ENCODE results near the gene ABR. TPM values are rescaled to one million over a fixed set of nuclear protein-coding genes. Genes with fewer than 3 reads are reported as not detected.

Gene ABR
- total RNA-seq, 2 donors from 2014 or later: 80.7 to 82.7 TPM

- peaks cover 3 to 7% of the 10 kb centered on the region in 2 donors for H3K36me3 ChIP-seq
- H3K9me3 ChIP-seq: no peaks in the 10 kb centered on the region
- 11% methylated on average over 23 of the region's 23 CpGs for WGBS
- DNase-seq (ENCODE audit: low spot score): peak; percentile 77
- peak overlapping the region in 1 of 2 donors; percentile 10 for H3K4me3 ChIP-seq
- H3K27ac ChIP-seq: peak overlapping the region; percentile 63 to 68
- TF ChIP-seq POLR2AphosphoS5 (IDR thresholded peaks at IDR 0.05) (peak; percentile 66), POLR2A (IDR thresholded peaks at IDR 0.05) (no peak)
- H3K27me3 ChIP-seq (replicated peaks; ENCODE audit: insufficient read depth): no peaks in the 10 kb centered on the region
- H3K4me1 ChIP-seq (replicated peaks): peaks cover 30% of the 10 kb centered on the region
- intact Hi-C loops (cut with DNase I): loop anchor here (5.0 kb wide), 1 partner anchor 52 kb away; no protein-coding TSS in a partner anchor
Measured at GRCh38 chr17:1005361-1005946, 174.3 kb downstream of the ABR start.

- Histone ChIP-seq H3K36me3 (peaks cover 3 to 7% of the 10 kb centered on the region in 2 donors), H3K27ac (peak overlapping the region; percentile 63 to 68), H3K27me3 (replicated peaks; ENCODE audit: insufficient read depth) (no peaks in the 10 kb centered on the region), H3K9me3 (no peaks in the 10 kb centered on the region), H3K4me1 (replicated peaks) (peaks cover 30% of the 10 kb centered on the region), H3K4me3 (no peak overlapping the region)
- intact Hi-C loops (cut with DNase I): loop anchor here (5.0 kb wide), 2 partner anchors 42 to 52 kb away; no protein-coding TSS in a partner anchor
- DNase-seq (ENCODE audit: low spot score): no peak
- no peak for TF ChIP-seq CTCF (IDR thresholded peaks at IDR 0.05)
- TF ChIP-seq POLR2A (IDR thresholded peaks at IDR 0.05): no peak
- no peak for TF ChIP-seq POLR2AphosphoS5 (IDR thresholded peaks at IDR 0.05)
- 62% methylated on average over 12 of the region's 13 CpGs for WGBS
Measured at GRCh38 chr17:1004769-1005295, 174.9 kb downstream of the ABR start.

- intact Hi-C loops (cut with DNase I): loop anchor here (5.0 kb wide), 1 partner anchor 43 kb away; no protein-coding TSS in a partner anchor
Measured at GRCh38 chr17:1003972-1004768, 175.6 kb downstream of the ABR start.

GRCh38 chr17:1003633-1003971 is 176.2 kb downstream of the ABR start:
- Histone ChIP-seq H3K4me1 (replicated peaks) (peaks cover 30% of the 10 kb centered on the region), H3K4me3 (no peak overlapping the region), H3K27ac (peak overlapping the region in 1 of 2 donors; percentile 68), H3K9me3 (no peaks in the 10 kb centered on the region), H3K27me3 (replicated peaks; ENCODE audit: insufficient read depth) (no peaks in the 10 kb centered on the region), H3K36me3 (peaks cover 0 to 7% of the 10 kb centered on the region in 2 donors)
- DNase-seq (ENCODE audit: low spot score): no peak
- TF ChIP-seq CTCF (IDR thresholded peaks at IDR 0.05): no peak
- no peak for TF ChIP-seq POLR2A (IDR thresholded peaks at IDR 0.05)
- no peak for TF ChIP-seq POLR2AphosphoS5 (IDR thresholded peaks at IDR 0.05)
- intact Hi-C loops (cut with DNase I): loop anchor here (5.0 kb wide), 1 partner anchor 44 kb away; no protein-coding TSS in a partner anchor
- 88% methylated on average over 5 of the region's 5 CpGs for WGBS

More at GRCh38 chr17:1003972-1004768, 175.6 kb downstream of the ABR start:
- H3K36me3 ChIP-seq: peaks cover 0 to 7% of the 10 kb centered on the region in 2 donors
- TF ChIP-seq POLR2AphosphoS5 (IDR thresholded peaks at IDR 0.05) (no peak), CTCF (IDR thresholded peaks at IDR 0.05) (no peak), POLR2A (IDR thresholded peaks at IDR 0.05) (no peak)
- H3K27me3 ChIP-seq (replicated peaks; ENCODE audit: insufficient read depth): no peaks in the 10 kb centered on the region
- H3K4me3 ChIP-seq: no peak overlapping the region
- H3K27ac ChIP-seq: peak overlapping the region in 1 of 2 donors; percentile 68
- WGBS: 78% methylated on average over 30 of the region's 30 CpGs
- no peak for DNase-seq (ENCODE audit: low spot score)
- H3K4me1 ChIP-seq (replicated peaks): peaks cover 30% of the 10 kb centered on the region
- H3K9me3 ChIP-seq: no peaks in the 10 kb centered on the region

Data from prostate gland (tissue), 2 donors.